HTERT RPE-1 (cell line): ENCODE measurements around the gene HBG2.
"Not testable (repeated sequence)": the region's sequence is repeated elsewhere in the genome, so short reads cannot be mapped to it uniquely, and the experiment has no call there.

Source experiments
- in situ Hi-C: fragments of 300-500 bp; cut with MboI; formaldehyde crosslinking; loops from 4 replicates; pipeline ENCODE4 v1.14.3; 2020; ENCODE audit warnings: low sequenced_read_pairs

The HBG2 gene

GRCh38 chr11:5254646-5255413 is at the start of gene HBG2:
Gene HBG2, minus strand, starts transcription at chr11:5254781. Its CDS starts 53 bp downstream, at chr11:5254728.
- in situ Hi-C loops, result not testable (repeated sequence)

DNA sequence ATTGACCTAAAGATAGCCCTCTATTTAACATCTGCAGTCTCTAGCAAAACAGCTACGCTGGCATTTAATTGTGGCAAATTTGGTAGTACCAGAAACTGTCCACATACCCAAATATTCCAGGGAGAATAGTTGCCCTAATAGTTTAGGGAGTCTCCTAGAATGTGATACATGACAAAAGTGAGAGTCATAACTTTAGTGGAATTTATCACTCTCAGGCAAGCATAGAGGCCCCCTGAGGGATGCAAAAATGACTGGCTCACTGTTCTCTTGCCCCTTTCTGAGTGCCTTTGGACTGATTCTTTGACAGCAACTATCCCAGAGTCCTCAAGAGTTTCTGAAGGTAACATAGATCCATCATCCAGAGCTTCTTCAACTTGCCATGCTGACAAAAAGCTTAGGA is 49.5 kb upstream of the HBG2 start:
- in situ Hi-C loops, result no loop called here

GRCh38 chr11:5303626-5304025 is 49.0 kb upstream of the HBG2 start:
- in situ Hi-C loops, result no loop called here

DNA sequence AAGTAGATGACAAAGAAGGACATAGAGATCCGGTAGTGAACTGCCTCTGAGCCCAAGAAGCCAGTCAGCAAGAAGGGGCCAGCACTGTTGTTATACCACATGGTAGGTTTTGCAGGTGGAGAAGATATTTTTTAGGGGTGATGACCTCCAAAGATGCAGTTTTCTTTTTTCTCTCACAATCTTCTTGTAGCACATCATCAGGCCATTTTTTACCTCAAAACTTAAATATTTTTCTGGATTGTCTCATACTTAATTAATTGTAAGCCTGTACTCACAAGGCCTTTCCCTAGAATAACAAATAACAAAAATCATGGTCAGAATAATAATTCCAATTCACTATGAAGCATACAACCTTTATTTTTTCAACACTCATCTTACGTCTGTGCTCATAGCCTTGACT is 47.3 kb upstream of the HBG2 start, which contains the start of gene OR51B4:
Gene OR51B4, minus strand, starts transcription at position 101 of the 400 bp plus-strand sequence. Its CDS starts 0 bp downstream, at position 101.
- in situ Hi-C loops, result no loop called here

DNA sequence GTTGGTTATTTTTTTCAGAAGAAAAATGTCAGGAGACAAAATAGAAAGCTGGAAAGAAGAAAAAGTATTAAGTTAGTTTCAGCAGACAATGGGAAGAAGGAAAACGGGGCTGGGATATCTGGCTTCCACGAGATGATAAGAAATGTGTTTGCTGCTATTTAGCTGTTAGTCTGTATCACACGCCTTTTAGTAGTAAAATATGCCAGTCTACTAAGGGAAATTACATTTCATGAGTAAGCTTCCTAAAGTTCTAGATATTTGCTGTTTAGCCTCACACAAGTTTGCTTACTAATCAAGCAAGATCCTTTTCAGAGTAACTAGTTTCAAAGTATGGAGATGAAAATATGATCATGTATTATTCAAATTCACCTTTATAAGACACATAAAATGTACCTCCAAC is 45.7 kb upstream of the HBG2 start:
- in situ Hi-C loops, result no loop called here

- in situ Hi-C loops, result no loop called here
These were observed 43.9 kb upstream of the HBG2 start for GRCh38 chr11:5298451-5298850.

- in situ Hi-C loops, result no loop called here
These were observed 43.2 kb upstream of the HBG2 start for GRCh38 chr11:5297721-5298323.

GRCh38 chr11:5294342-5294995 is 39.9 kb upstream of the HBG2 start:
- in situ Hi-C loops, result not testable (repeated sequence)

DNA sequence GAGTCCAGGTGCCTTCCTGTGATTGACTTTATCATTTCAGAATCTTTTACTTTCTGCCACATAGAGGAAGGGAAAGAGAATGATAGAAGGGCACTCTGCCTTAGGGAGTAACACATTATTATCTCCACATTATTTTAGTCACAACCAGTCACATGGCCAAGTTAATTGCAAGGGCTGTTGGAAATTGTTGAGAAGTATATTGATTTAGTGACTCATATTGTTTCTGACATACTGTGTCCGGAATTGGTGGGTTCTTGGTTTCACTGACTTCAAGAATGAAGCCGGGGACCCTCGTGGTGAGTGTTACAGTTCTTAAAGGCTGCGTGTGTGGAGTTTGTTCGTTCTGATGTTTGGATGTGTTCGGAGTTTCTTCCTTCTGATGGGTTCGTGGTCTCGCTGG is 38.4 kb upstream of the HBG2 start:
- in situ Hi-C loops, result no loop called here

DNA sequence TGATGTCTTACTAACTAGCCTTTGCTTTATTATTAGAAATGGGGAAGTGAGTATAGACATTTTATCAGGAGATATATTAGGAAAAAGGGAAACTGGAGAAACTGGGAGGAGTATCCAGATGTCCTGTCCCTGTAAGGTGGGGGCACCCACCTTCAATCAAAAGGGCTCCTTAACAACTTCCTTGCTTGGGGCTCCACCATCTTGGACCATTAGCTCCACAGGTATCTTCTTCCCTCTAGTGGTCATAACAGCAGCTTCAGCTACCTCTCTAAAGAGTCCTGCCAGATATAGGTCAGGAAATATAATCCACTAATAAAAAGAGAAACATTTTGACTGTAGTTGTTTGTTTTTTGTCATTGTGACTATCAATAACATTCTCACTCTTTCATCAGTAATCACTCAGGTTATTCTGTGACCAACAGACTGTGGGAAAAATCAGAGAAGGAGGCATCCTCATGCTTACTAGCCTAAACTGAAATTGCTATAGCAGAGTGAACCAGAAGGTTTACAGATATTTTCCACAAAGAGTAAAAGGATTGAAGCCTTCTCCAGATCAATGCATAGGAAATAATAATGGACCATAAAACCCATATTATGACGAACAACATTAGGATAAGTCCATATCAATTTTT is 36.7 kb upstream of the HBG2 start:
- in situ Hi-C loops, result no loop called here

- in situ Hi-C loops, result no loop called here
These were observed 35.5 kb upstream of the HBG2 start for GRCh38 chr11:5290106-5290505.

DNA sequence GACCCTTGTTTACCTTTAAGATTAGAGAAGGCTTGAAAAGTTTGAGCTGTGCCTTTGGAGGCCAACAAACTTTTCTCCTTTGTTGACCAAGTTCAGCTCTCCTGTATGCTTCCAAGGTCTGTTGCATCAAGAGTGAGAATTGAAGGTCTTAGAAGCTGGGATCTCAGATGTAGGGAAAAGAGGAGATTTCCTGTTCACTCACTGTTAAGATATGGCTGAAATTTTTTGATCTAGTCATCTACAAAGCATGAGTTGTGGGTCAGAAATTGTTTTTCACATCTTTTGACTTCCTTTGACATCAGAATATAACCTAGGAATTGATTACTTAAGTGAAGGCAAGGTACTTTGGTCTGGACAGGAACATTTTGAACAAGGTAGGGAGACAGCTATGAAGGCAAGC is 35.1 kb upstream of the HBG2 start:
- in situ Hi-C loops, result no loop called here

DNA sequence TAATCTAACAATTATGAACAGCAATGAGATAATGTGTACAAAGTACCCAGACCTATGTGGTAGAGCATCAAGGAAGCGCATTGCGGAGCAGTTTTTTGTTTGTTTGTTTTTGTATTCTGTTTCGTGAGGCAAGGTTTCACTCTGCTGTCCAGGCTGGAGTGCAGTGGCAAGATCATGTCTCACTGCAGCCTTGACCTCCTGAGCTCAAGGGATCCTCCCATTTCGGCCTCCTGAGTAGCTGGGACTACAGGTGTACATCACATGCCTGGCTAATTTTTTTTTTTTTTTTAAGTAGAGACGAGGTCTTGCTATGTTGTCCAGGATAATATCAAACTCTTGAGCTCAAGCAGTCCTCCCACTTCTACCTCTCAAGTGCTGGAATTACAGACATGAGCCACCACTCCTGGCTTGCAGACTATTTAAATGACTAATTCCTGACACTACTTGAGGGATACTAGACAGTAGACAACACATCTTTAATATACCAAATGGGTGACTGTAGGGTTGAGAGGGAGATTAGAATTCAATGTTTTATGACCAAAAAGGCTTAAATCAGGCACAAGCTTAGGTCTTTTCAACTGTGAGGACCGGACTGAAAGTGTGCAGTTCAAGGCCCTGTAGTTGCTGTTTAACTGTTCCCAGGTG is 34.4 kb upstream of the HBG2 start:
- in situ Hi-C loops, result no loop called here

DNA sequence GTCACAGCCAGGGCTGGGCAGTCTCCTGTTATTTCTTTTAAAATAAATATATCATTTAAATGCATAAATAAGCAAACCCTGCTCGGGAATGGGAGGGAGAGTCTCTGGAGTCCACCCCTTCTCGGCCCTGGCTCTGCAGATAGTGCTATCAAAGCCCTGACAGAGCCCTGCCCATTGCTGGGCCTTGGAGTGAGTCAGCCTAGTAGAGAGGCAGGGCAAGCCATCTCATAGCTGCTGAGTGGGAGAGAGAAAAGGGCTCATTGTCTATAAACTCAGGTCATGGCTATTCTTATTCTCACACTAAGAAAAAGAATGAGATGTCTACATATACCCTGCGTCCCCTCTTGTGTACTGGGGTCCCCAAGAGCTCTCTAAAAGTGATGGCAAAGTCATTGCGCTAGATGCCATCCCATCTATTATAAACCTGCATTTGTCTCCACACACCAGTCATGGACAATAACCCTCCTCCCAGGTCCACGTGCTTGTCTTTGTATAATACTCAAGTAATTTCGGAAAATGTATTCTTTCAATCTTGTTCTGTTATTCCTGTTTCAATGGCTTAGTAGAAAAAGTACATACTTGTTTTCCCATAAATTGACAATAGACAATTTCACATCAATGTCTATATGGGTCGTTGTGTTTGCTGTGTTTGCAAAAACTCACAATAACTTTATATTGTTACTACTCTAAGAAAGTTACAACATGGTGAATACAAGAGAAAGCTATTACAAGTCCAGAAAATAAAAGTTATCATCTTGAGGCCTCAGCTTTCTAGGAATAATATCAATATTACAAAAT is 33.7 kb upstream of the HBG2 start:
- in situ Hi-C loops, result no loop called here

- in situ Hi-C loops, result no loop called here
These were observed 32.3 kb upstream of the HBG2 start for GRCh38 chr11:5286901-5287300.

DNA sequence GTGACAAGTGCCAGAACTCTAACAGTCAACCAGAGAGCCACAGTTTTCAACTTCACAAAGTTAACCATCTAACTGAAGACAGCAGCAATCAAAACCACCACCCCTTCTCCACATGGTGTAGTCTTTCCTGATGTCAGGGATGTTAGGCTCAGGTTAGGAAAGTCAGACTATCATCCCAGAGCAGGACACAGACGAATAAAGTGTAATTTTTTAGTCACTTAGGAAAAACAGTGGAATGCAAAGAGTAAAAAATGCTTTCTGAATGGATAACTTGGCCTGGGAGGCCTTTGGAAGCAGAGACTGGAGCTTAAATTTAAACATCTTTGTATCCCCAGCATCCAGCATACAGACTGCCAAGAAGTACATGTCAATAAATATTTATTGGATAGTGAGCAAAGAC is 31.8 kb upstream of the HBG2 start:
- in situ Hi-C loops, result no loop called here

GRCh38 chr11:5285703-5286340 is 31.2 kb upstream of the HBG2 start:
- in situ Hi-C loops, result no loop called here

DNA sequence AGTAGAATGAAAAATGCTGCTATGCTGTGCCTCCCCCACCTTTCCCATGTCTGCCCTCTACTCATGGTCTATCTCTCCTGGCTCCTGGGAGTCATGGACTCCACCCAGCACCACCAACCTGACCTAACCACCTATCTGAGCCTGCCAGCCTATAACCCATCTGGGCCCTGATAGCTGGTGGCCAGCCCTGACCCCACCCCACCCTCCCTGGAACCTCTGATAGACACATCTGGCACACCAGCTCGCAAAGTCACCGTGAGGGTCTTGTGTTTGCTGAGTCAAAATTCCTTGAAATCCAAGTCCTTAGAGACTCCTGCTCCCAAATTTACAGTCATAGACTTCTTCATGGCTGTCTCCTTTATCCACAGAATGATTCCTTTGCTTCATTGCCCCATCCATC is 30.1 kb upstream of the HBG2 start:
- in situ Hi-C loops, result no loop called here

DNA sequence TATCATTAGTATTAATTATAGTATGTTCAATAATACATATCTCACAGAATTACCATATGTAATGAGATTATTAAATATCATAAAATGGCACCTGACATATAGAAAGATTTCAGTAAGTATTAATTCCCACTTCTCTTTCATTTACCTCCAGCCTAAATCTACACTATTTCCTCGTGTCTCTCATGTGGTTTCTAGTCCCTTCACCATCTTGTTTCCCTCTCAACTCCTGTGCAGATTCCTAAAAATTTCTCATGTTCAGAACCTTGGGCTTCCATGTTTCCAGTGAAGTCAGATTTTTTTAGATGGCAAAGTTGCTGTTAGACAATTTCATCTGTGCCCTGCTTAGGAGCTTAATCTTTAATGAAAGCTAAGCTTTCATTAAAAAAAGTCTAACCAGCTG is 29.3 kb upstream of the HBG2 start:
- in situ Hi-C loops, result no loop called here

DNA sequence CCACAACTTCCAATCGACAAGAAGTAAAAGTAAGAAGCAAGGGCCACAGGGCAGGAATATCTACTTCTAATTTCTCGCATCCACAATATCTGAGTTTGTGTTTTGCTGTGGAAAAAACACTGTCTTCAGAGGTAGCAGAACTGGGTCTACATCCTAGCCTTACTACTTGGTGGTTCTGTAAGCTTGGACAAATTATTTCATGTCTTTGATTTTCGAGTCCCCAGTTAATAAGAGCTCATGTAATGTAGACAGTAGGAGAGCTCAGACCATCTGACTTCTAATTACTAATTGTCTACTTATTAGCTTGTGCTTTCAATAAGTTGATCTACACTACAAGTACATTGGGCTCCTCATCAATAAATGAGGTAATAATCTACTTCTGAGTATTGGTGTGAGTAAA is 28.5 kb upstream of the HBG2 start:
- in situ Hi-C loops, result no loop called here
